ENCODE measurements around the gene RERE.

- no peak for TF ChIP-seq CTCF (IDR thresholded peaks at IDR 0.05)
- TF ChIP-seq IRF1 (CRISPR knock-in tag; IDR thresholded peaks at IDR 0.05) = no peak
- TF ChIP-seq FOXK1 (CRISPR knock-in tag; IDR thresholded peaks at IDR 0.05) = no peak
- no peak for TF ChIP-seq ZNF281 (CRISPR knock-in tag; IDR thresholded peaks at IDR 0.05)
- no peak for TF ChIP-seq NFYB (CRISPR knock-in tag; conservative IDR thresholded peaks at IDR 0.05; ENCODE audit: low read depth)
- TF ChIP-seq ETV6 (CRISPR knock-in tag; IDR thresholded peaks at IDR 0.05) = no peak
- no peak for TF ChIP-seq ZBTB43 (CRISPR knock-in tag; IDR thresholded peaks at IDR 0.05)
- no peak for TF ChIP-seq USF2 (CRISPR knock-in tag; IDR thresholded peaks at IDR 0.05)
- TF ChIP-seq ZNF423 (CRISPR knock-in tag; IDR thresholded peaks at IDR 0.05) = no peak
- no peak for TF ChIP-seq FOXP4 (CRISPR knock-in tag; IDR thresholded peaks at IDR 0.05)
Observed at GRCh38 chr1:8457760-8458381, 359.6 kb downstream of the RERE start.

Data from WTC11 (cell line).